Endothelial cell of umbilical vein (primary cell): Measurements from ENCODE around the gene DDIT4. TPM values are rescaled to one million over a fixed set of nuclear protein-coding genes. Genes with fewer than 3 reads are reported as not detected.

ENCODE experiments used
- BruUV-seq: library from RNA; stranded (reverse); fragments of 400-500 nt; replicated peaks from 2 replicates; lab custom pipeline; 2021; lab: Mats Ljungman, UMichigan
- CTCF ChIA-PET: fragments of 300-600, 350-600 bp; sonication (Branson Sonifier 250); formaldehyde crosslinking; loops from one replicate; lab custom pipeline; 2021; ENCODE audit warnings: antibody characterized with exemption, inconsistent platforms; lab: Charles Lee
- POLR2A ChIA-PET: fragments of 300-600, 350-600 bp; sonication (Branson Sonifier 250); formaldehyde crosslinking; loops from one replicate; lab custom pipeline; 2021; ENCODE audit warnings: antibody characterized with exemption, inconsistent platforms; lab: Charles Lee
- DNase-seq: peaks from one replicate; pipeline ENCODE4 v3.0.0-alpha.2; 2011; ENCODE audit warnings: low read depth, low spot score
- FAIRE-seq: peaks from 2 replicates; lab custom pipeline; 2011; peaks lifted over from hg19 to GRCh38; lab: Jason Lieb, UNC
- H2AFZ ChIP-seq: 2 replicates; pipeline ENCODE4 v1.6.0; 2012; ENCODE audit warnings: low read depth, low read length, control low read depth, inconsistent platforms
- H3K27ac ChIP-seq: 2 replicates; pipeline ENCODE4 v1.5.1; 2011; ENCODE audit warnings: low read depth, mild to moderate bottlenecking, control low read depth, low read length, moderate library complexity; ENCODE audit not compliant: insufficient read depth
- H3K27me3 ChIP-seq, 2 experiments: 2 replicates each; pipeline versions ENCODE4 v1.6.0 to v1.6.1; 2011; ENCODE audit warnings: low read length in 2 of 2, mixed read lengths in 1 of 2; ENCODE audit not compliant: control insufficient read depth in 2 of 2, insufficient read depth in 2 of 2
- H3K36me3 ChIP-seq, 2 experiments: 2 replicates in 1 of 2; 3 replicates in 1 of 2; pipeline ENCODE4 v1.5.1; 2011; ENCODE audit warnings: low read length in 2 of 2, mild to moderate bottlenecking in 1 of 2, moderate library complexity in 1 of 2; ENCODE audit not compliant: control insufficient read depth in 2 of 2, insufficient read depth in 2 of 2; ENCODE audit errors: extremely low read depth in 1 of 2
- H3K4me1 ChIP-seq: 3 replicates; pipeline ENCODE4 v1.5.1; 2011; ENCODE audit warnings: mild to moderate bottlenecking, low read length; ENCODE audit not compliant: control insufficient read depth, insufficient read depth; ENCODE audit errors: extremely low read depth
- H3K4me2 ChIP-seq: 2 replicates; pipeline ENCODE4 v1.6.1; 2011; ENCODE audit warnings: low read length, control low read depth, mixed read lengths; ENCODE audit not compliant: insufficient read depth
- H3K4me3 ChIP-seq, 3 experiments: fragments of 200-600 bp in 1 of 3; sonication (generic), shearing (Covaris generic) in 1 of 3; replicated peaks in 1 of 3; 2 replicates each; pipeline ENCODE4 v1.5.1; 2011 to 2016; ENCODE audit warnings: control low read depth in 3 of 3, low read length in 3 of 3, mild to moderate bottlenecking in 2 of 3, inconsistent platforms in 1 of 3, low read depth in 1 of 3, moderate library complexity in 1 of 3; ENCODE audit not compliant: insufficient read depth in 1 of 3
- H3K79me2 ChIP-seq: 2 replicates; pipeline ENCODE4 v1.6.0; 2012; ENCODE audit warnings: low read length, inconsistent platforms; ENCODE audit not compliant: control insufficient read depth, insufficient read depth
- H3K9ac ChIP-seq: replicated peaks from 2 replicates; pipeline ENCODE3; 2011; ENCODE audit warnings: low read length, control low read depth; ENCODE audit not compliant: insufficient read depth; ENCODE audit errors: extremely low read depth
- H3K9me1 ChIP-seq: replicated peaks from 3 replicates; pipeline ENCODE4 v1.6.0; 2011; ENCODE audit warnings: mild to moderate bottlenecking, low read length; ENCODE audit not compliant: control insufficient read depth, insufficient read depth; ENCODE audit errors: extremely low read depth
- H3K9me3 ChIP-seq: replicated peaks from 2 replicates; pipeline ENCODE4 v1.5.1; 2012; ENCODE audit warnings: low read length, inconsistent platforms; ENCODE audit not compliant: control insufficient read depth, insufficient read depth
- H4K20me1 ChIP-seq: replicated peaks from 2 replicates; pipeline ENCODE3; 2011; ENCODE audit warnings: mild to moderate bottlenecking, low read length; ENCODE audit not compliant: control insufficient read depth, insufficient read depth; ENCODE audit errors: extremely low read depth
- CTCF ChIP-seq, 2 donors: IDR thresholded peaks; 1 replicate in 1 of 2; 2 replicates in 1 of 2; pipeline ENCODE4 v1.5.1; 2011; ENCODE audit warnings: low read length in 2 of 2, mild to moderate bottlenecking in 2 of 2, moderate library complexity in 2 of 2, control low read depth in 1 of 2, inconsistent platforms in 1 of 2, low read depth in 1 of 2; ENCODE audit not compliant: insufficient read depth in 1 of 2; ENCODE audit errors: extremely low read depth in 1 of 2
- JUN ChIP-seq: IDR thresholded peaks from 2 replicates; pipeline ENCODE4 v1.6.1; 2011; ENCODE audit warnings: borderline replicate concordance, low read depth; ENCODE audit not compliant: insufficient read length, insufficient read depth
- POLR2A ChIP-seq: IDR thresholded peaks from 2 replicates; pipeline ENCODE4 v1.6.1; 2012; ENCODE audit warnings: low read depth, mild to moderate bottlenecking, control low read depth, low read length
- dilution Hi-C: fragments of 300-500 bp; cut with MboI; formaldehyde crosslinking; loops from one replicate; pipeline ENCODE4 v1.15.0; 2019; ENCODE audit warnings: low sequenced_read_pairs; ENCODE audit not compliant: extremely low pct_ligation_motif_present
- intact Hi-C: fragments of 100-400 bp; cut with micrococcal nuclease; formaldehyde crosslinking; loops from one replicate; pipeline ENCODE4 v1.10.0; 2022
- polyA plus RNA-seq, 4 experiments: library from polyadenylated mRNA; depleted of rRNA in 3 of 4; stranded (reverse) in 3 of 4; unstranded in 1 of 4; fragments of >200 nt; gene quantifications; 2 replicates each; pipeline versions ENCODE4 v1.2.1 to v1.2.3, GENCODE V29; 2011 to 2012; ENCODE audit warnings: missing spikeins in 1 of 4
- total RNA-seq: library from RNA; stranded (reverse); gene quantifications from 2 replicates; pipeline ENCODE4 v1.2.3, GENCODE V29; 2021

Gene DDIT4
- total and polyA plus RNA-seq, 2 donors (not counting 3 experiments of a cell fraction or from before 2014, with no cell fraction given) = 60.4 to 65.3 TPM

GRCh38 chr10:72260239-72260975 lies 13.3 kb upstream of the DDIT4 start:
- dilution Hi-C loops (no loop called here), intact Hi-C loops (loop anchor here (1.0 kb wide), 1 partner anchor 13 kb away; the partner anchor contains the start of gene DDIT4)
- FAIRE-seq (peak; percentile 74), DNase-seq (no peak)
- Histone ChIP-seq H3K36me3 (no peaks in the 10 kb centered on the region), H3K9ac (peak overlapping the region; percentile 76), H3K27me3 (no peaks in the 10 kb centered on the region), H3K27ac (no peak overlapping the region), H3K4me1 (peaks cover 17% of the 10 kb centered on the region), H4K20me1 (no peaks in the 10 kb centered on the region), H3K9me3 (no peaks in the 10 kb centered on the region), H3K4me2 (peak overlapping the region; percentile 76), H2AFZ (peak overlapping the region; percentile 98), H3K9me1 (no peaks in the 10 kb centered on the region), H3K4me3 (peak overlapping the region; percentile 61 to 78 (median 71)), H3K79me2 (no peaks in the 10 kb centered on the region)
- no TSS peak for BruUV-seq
- POLR2A ChIA-PET = interaction anchor here (0.6 to 2.7 kb wide), 2 partner anchors 14 to 55 kb away, joined by 3 to 23 read pairs; partner anchors contain the start of gene DDIT4
- TF ChIP-seq JUN = no peak
- no peak for TF ChIP-seq CTCF (IDR thresholded peaks at IDR 0.05; ENCODE audit: extremely low read depth in 1 of 2, insufficient read depth in 1 of 2, low read depth in 1 of 2, low read length in 2 of 2)
- TF ChIP-seq POLR2A = no peak
- CTCF ChIA-PET = interaction anchor here (0.6 to 2.4 kb wide), 14 partner anchors 8 to 212 kb away, joined by 3 to 12 read pairs (median 4); partner anchors contain the start of gene DDIT4
